ENCODE measurements around the gene LHPP.

LHPP gene

DNA sequence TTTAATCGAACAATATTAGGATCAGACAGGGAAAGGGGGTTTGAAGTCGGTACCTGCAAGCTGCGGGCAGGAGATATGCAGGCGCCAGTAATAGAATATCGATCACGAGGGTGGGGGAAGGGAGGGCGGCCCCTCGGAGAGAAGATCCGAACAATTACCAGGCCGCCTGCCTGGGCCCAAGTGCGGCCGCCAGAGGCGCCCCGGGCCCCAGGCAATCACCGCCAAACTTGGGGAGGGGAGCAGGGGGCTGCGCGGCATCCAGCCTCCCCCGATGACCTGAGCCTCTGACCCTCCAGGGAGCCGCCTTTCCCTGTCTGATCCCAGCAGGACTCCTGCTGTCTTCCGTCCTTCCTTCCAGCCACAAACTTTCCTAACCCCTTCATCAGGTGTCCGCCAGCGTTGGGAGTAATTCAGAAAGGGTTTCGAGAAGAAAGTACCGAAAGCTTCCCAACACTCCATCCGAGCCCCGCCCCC lies 12.9 kb upstream of the LHPP start:
- no peak for DNase-seq

- DNase-seq, result peak; percentile 28
These were observed 12.2 kb upstream of the LHPP start for GRCh38 chr10:124449170-124450011.

- peak; percentile 81 for DNase-seq
These were observed 11.4 kb upstream of the LHPP start, which contains the start of gene NKX1-2 for GRCh38 chr10:124450012-124450782. TSS of gene NKX1-2 (minus strand) at chr10:124450035. CDS start at chr10:124449943, 92 bp downstream.

DNA sequence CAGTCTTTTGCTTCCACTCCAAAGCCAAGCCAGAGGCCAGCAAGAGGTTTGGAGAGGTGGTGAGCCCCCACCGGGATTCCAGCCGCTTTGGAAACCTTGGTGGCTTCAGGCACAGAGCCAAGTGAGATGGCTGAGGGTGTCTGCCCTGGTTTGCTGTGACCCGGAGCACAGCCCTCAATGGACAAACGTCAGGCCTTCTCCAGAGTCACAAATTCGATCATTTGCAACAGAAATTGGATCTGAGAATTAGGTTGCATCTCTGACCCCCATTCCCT lies 10.9 kb upstream of the LHPP start:
- no peak for DNase-seq

- peak; percentile 41 for DNase-seq
These were observed 10.3 kb upstream of the LHPP start for GRCh38 chr10:124451276-124451675.

DNA sequence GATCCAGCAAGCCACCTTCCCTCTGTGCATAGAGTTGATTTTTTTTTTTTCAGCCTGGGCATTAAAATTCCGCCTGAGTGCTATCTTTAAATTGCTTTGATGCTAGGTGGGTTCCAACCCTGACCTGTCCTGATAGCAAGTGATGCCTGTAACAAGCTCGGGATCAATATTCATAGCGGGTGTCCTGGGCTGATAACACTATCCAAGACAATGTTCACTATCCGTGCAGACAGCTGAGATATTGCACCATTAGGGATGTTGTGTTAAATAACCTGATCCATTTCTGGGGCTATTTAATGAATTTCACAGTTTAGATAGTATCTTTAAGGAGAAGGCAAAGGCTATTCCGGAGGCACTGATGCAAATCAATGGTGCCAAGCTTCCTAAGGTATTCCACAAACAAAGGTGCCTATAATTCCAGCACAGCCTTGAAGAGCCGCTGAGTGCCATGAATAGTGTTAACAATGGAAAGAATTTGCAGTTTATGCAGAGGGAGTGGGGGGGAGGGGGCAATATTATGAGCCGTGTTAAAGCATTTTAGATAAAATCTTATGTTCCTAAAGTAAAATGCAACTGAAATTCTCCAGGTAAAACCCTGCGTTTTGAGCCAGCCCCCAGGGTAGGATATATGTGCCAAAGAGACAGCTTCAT lies 7.5 kb upstream of the LHPP start:
- no peak for DNase-seq

- DNase-seq, result no peak
These were observed 6.2 kb upstream of the LHPP start for GRCh38 chr10:124455441-124455840.

- DNase-seq, result no peak
These were observed 3.1 kb upstream of the LHPP start for GRCh38 chr10:124458473-124458872.

- DNase-seq, result no peak
These were observed 2.7 kb upstream of the LHPP start for GRCh38 chr10:124458889-124459288.

- no peak for DNase-seq
These were observed 2.2 kb upstream of the LHPP start for GRCh38 chr10:124459395-124459794.

DNA sequence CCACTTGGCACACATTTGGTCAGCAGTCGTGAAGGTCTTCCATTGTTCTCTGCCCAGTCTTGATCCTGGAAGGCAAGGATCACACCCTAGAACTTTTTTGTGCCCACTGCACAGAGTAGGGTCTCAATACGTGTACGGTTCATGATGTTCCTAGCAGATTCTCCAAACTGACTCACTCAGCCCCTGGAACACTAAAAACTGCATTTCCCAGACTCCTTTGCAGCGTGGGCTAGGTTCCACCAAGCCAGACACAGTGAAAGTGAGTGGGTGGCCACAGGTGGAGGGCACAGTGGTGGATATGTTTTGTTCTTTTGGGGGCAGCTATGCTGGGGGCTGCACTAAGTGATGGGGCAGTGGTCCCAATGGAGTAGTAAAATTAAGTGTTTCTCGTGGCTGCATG lies 1.5 kb upstream of the LHPP start:
- DNase-seq, result no peak

GRCh38 chr10:124462348-124462695 lies 699 bp downstream of the LHPP start:
- no peak for DNase-seq

- DNase-seq, result no peak
These were observed 2.7 kb downstream of the LHPP start for GRCh38 chr10:124464028-124464965.

DNA sequence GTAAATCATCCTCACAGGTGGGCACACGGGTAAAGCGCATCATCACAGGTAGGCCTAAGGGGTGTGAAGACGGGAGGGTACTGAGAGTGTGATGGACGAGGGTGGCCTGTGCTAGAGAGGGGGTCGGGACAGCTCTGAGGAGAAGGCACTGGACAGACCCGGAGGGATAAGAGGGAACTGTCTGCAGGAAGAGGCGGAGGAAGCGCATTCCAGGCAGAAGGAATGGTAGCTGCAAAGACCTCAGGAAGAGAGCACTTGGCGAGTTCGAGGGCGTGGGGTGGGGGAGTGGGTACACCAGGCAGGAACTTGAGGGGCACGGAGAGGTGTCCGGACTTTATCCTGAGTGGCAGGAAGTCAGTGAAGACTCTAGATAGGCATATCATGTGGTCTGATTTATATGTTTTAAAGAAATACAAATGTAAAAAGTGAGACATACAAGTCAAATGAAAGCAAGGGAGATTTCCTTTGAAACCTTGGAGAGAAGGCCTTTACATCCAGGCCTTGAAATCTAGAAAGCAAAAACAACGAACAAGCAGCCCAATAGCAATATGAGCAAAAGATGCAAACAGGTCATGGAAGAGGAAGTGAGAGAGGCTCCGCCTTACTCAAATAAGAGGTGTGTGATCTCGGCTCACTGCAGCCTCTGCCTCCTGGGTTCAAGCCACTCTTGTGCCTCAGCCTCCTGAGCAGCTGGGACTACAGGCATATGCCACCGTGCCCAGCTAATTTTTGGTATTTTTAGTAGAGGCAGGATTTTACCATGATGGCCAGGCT lies 3.6 kb downstream of the LHPP start:
- DNase-seq, result peak; percentile 5

DNA sequence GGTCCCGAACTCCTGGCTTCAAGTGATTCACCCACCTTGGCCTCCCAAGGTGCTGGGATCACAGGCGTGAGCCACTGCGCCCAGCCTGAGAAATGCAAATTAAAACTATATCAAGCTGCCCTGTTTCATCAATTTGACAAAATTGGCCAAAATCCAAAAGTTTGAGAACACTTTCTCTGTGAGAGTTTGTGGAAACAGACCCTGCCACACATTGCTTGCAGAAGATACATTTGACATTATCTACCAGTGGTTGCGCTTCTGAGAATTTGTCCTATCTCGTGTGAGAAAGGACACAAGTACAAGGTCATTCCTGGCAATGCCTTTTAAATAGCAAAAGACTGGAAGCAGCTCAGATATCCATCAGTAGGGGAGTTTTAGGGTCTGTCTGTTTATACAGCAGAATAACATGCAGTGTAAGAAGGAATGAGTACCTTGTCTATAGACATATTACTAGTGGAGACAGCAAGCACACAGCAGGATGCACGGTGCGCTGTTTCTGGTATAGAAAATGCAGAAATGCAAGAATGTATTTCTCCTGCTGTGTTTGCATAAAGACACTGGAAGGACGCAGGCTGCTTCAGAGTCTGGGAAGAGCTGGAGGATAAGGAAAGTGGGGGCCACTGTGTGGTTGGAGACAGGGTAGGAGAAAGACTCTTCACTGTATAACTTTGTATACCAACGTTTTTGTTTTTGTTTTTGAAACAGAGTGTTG lies 4.3 kb downstream of the LHPP start:
- DNase-seq, result no peak

DNA sequence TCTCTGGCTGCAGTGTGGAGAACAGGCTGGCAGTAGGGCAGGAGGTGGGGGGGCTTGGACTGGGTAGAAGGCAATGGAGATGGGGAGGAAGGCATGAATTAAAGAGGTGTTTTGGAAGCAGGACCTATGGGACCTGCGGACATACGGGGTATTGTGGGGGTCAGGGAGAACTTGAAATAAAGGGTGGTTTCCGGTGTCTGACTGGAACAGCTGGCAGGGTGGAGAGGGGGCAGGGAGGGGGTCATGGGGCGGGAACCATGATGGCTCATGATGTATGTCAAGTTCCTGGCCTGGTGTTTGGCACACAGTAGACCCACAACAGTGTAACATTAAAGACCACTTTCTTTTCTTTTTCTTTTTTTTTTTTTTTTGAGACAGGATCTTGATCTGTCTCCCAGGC lies 5.5 kb downstream of the LHPP start:
- no peak for DNase-seq

- DNase-seq, result no peak
These were observed 7.0 kb downstream of the LHPP start for GRCh38 chr10:124468624-124469023.

DNA sequence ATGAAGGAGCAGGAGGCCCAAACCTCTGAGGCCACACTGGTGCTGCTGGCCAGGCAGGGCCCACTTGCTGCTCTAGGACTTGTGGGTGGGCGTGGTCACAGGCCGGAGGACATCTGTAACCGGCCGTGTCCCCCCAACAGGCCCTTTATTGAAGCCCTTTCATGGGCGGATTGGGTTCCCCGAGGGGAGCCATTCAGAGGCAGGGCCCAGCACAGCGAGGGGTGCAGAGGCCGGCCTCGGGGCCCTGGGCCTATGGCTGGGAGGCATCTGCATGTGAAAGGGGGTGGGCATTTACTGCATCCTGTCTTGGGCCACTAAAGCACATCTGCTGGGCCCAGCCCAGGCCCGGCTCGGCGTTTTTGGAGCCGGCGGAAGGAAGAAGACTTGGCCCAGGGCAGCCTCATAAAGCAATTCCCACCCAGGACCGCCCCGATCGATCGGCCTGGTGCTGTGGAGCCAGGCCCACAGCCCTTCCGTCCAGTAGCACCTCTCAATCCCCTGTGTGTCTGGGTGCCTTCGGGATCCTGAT lies 8.4 kb downstream of the LHPP start:
- no peak for DNase-seq

- peak; percentile 23 for DNase-seq
These were observed 9.2 kb downstream of the LHPP start for GRCh38 chr10:124470544-124471434.

DNA sequence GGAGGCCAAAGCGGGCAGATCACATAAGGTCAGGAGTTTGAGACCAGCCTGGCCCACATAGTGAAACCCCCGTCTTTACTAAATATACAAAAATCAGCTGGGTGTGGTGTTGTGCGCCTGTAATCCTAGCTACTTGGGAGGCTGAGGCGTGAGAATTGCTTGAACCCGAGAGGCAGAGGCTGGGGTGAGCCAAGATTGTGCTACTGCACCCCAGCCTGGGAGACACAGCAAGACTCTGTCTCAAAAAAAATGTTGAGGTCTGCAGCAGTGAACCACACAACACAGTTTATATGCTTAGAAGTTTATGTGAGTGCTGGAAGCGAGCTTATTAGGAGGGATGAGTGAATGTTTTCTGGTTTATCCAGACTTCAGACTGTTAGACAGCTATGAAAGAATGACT lies 10.4 kb downstream of the LHPP start:
- DNase-seq, result no peak

All from NCI-H69 (cell line).